ENCODE data around the gene KRTAP5-8. TPM values are rescaled to one million over a fixed set of nuclear protein-coding genes. Genes with fewer than 3 reads are reported as not detected.
"Not testable (repeated sequence)": the region's sequence is repeated elsewhere in the genome, so short reads cannot be mapped to it uniquely, and the experiment has no call there.

KRTAP5-8 gene
- total and polyA plus RNA-seq, 2 experiments from 2014 or later = not detected

DNA sequence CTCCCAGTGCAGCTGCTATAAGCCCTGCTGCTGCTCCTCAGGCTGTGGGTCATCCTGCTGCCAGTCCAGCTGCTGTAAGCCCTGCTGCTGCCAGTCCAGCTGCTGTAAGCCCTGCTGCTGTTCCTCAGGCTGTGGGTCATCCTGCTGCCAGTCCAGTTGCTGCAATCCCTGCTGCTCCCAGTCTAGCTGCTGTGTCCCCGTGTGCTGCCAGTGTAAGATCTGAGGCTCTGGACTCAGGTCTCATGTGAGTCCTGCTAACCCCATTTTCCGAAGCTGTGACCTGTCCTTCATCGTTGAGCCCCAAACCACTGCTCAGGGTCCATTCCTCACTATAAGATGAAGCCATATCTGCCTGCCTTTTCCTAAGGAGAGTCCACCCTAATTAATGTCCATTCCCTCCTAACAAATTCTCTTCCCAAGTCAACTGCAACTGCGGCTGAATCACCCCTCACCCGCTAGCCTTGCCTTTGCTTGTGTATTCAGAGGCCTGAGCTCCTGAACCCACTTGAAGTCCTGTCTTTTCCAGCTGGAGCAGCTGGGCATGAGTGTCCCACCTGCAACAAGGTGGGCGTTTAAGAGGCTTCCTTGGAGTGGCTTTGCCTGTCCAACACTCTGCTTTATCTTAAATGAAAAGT, 10.1 kb upstream of the KRTAP5-8 start:
- no peaks in the 10 kb centered on the region for H3K27me3 ChIP-seq
- DNase-seq (ENCODE audit: low read depth in 1 of 2, low spot score in 1 of 2) = no peak
- H3K9me3 ChIP-seq (ENCODE audit: low read depth) = no peaks in the 10 kb centered on the region
- no peaks in the 10 kb centered on the region for H3K36me3 ChIP-seq
- H3K4me1 ChIP-seq (ENCODE audit: low read depth) = no peaks in the 10 kb centered on the region
- TF ChIP-seq, protein P1, sequence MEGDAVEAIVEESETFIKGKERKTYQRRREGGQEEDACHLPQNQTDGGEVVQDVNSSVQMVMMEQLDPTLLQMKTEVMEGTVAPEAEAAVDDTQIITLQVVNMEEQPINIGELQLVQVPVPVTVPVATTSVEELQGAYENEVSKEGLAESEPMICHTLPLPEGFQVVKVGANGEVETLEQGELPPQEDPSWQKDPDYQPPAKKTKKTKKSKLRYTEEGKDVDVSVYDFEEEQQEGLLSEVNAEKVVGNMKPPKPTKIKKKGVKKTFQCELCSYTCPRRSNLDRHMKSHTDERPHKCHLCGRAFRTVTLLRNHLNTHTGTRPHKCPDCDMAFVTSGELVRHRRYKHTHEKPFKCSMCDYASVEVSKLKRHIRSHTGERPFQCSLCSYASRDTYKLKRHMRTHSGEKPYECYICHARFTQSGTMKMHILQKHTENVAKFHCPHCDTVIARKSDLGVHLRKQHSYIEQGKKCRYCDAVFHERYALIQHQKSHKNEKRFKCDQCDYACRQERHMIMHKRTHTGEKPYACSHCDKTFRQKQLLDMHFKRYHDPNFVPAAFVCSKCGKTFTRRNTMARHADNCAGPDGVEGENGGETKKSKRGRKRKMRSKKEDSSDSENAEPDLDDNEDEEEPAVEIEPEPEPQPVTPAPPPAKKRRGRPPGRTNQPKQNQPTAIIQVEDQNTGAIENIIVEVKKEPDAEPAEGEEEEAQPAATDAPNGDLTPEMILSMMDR (IDR thresholded peaks at IDR 0.05; ENCODE audit: low read depth, low read length) = no peak
- H3K27ac ChIP-seq = no peak overlapping the region
- H3K4me3 ChIP-seq = no peak overlapping the region

DNA sequence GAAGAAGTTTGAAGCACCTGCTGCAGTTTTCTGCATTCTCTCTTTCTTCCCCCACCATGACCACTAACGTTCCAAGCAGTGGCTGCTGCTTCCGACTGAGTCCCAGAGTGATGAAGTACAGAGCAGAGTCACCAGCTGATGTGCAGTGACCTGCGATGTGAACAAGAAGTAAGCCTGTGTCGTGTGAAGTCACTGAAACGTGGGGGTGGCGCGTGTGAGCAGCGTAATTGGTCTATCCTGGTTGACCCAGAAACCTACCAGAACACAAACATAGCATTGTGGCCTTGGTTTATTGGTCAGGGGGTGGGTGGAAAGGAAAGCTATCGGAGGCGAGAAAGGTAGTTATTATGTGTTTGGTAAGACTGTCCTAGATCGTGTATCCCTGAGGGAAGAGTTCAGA, 7.2 kb upstream of the KRTAP5-8 start:
- Histone ChIP-seq H3K4me3 (no peak overlapping the region), H3K27me3 (no peaks in the 10 kb centered on the region), H3K4me1 (ENCODE audit: low read depth) (peaks cover 6% of the 10 kb centered on the region), H3K36me3 (no peaks in the 10 kb centered on the region), H3K9me3 (ENCODE audit: low read depth) (no peaks in the 10 kb centered on the region), H3K27ac (no peak overlapping the region)
- TF ChIP-seq, protein P1 (IDR thresholded peaks at IDR 0.05; ENCODE audit: low read depth, low read length) = no peak
- no peak for DNase-seq (ENCODE audit: low read depth in 1 of 2, low spot score in 1 of 2)

DNA sequence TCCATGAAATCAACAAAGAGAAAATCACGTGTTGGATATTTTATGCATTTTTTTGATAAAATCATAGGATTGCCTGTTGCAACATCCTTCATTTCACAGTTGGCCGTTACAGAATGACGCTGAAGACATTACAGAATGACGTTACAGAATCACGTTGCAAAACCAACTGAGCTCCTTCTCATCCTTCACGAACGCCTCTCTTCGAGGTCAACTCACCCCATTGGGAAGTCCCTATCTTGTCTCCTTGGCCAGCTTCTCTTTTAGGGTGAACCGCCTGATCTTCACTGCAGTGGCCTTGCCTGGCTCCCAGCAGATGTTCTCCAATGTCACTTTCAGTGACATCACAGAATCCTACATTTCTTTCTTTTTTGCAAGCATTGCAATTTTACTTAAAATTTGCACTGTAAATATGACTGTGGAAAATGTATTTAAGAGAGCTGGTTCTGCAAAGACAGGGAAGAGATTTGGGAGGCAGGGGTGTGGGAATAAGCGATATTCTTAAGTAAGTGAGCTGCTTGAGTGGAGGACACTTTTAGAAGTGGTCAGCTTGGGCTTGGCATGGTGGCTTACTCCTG, 5.7 kb upstream of the KRTAP5-8 start:
- no peak for DNase-seq (ENCODE audit: low read depth in 1 of 2, low spot score in 1 of 2)
- H3K27ac ChIP-seq = no peak overlapping the region
- no peak overlapping the region for H3K4me3 ChIP-seq
- TF ChIP-seq, protein P1 (IDR thresholded peaks at IDR 0.05; ENCODE audit: low read depth, low read length) = no peak
- no peaks in the 10 kb centered on the region for H3K9me3 ChIP-seq (ENCODE audit: low read depth)
- no peaks in the 10 kb centered on the region for H3K27me3 ChIP-seq
- no peaks in the 10 kb centered on the region for H3K36me3 ChIP-seq
- peaks cover 6% of the 10 kb centered on the region for H3K4me1 ChIP-seq (ENCODE audit: low read depth)

DNA sequence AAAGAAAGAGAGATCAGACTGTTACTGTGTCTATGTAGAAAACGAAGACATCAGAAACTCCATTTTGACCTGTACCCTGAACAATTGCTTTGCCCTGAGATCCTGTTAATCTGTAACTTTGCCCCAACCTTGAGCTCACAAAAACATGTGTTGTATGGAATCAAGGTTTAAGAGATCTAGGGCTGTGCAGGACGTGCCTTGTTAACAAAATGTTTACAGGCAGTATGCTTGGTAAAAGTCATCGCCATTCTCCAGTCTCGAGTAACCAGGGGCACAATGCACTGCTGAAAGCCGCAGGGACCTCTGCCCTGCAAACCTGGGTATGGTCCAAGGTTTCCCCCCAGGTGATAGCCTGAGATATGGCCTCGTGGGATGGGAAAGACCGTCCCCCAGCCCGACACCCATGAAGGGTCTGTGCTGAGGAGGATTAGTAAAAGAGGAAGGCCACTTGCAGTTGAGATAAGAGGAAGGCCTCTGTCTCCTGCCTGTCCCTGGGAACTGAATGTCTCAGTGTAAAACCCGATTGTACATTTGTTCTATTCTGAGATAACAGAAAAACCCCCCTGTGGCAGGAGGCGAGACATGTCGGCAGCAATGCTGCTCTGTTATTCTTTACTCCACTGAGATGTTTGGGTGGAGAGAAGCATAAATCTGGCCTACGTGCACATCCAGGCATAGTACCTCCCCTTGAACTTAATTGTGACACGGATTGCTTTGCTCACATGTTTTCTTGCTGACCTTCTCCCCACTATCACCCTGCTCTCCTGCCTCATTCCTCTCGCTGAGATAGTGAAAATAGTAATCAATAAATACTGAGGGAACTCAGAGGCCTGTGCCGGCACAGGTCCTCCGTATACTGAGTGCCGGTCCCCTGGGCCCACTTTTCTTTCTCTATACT, 2.9 kb upstream of the KRTAP5-8 start:
- H3K27me3 ChIP-seq; H3K36me3 ChIP-seq; H3K4me1 ChIP-seq (ENCODE audit: low read depth); H3K4me3 ChIP-seq; H3K9me3 ChIP-seq (ENCODE audit: low read depth): not testable (repeated sequence)
- DNase-seq (ENCODE audit: low read depth in 1 of 2, low spot score in 1 of 2) = peak in 1 of 2 donors; percentile 14
- H3K27ac ChIP-seq = peak overlapping the region; percentile 13

DNA sequence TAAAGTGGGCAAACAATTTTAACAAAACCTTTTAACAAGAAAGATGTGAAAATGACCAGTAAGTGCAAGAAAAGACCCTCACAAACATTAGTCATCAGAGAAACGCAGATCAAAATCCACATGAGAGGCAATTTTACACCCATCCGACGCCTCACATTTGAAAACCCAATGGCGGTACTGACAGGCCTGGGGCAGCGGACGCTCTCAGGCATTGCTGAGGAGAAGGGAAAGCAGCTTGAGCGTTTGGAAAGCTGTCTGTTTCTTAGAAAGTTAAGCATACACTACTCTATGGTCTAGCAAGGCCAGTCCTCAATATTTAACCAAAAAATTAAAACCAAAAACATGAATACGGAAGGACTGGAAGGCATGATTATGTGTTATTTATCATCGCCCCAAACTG, 2.0 kb upstream of the KRTAP5-8 start:
- Histone ChIP-seq H3K4me1 (ENCODE audit: low read depth) (peaks cover 6% of the 10 kb centered on the region), H3K27ac (peak overlapping the region; percentile 13), H3K27me3 (no peaks in the 10 kb centered on the region), H3K4me3 (no peak overlapping the region), H3K36me3 (no peaks in the 10 kb centered on the region), H3K9me3 (ENCODE audit: low read depth) (no peaks in the 10 kb centered on the region)
- DNase-seq (ENCODE audit: low read depth in 1 of 2, low spot score in 1 of 2) = no peak
- TF ChIP-seq, protein P1 (IDR thresholded peaks at IDR 0.05; ENCODE audit: low read depth, low read length) = no peak

DNA sequence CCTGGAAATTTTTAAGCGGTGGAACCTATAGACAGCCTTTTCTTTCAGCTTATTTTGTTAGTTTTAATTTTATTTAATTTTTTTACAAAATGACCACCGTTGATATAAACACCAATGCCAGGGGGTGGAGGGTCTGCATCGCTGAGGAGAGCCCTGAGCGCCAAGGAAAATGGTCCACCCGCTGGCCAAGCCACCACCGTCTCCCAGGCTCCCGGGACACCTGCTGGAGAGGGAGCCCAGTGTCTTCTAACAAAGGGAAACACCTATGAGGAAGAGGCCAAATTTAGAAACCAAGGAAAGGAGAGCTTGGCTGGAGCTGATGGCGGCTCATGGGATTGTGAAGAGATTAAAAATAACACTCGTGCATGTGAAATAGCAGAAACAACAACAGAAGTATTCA, 288 bp upstream of the KRTAP5-8 start:
- H3K4me1 ChIP-seq (ENCODE audit: low read depth) = peaks cover 6% of the 10 kb centered on the region
- H3K4me3 ChIP-seq = no peak overlapping the region
- TF ChIP-seq, protein P1 (IDR thresholded peaks at IDR 0.05; ENCODE audit: low read depth, low read length) = no peak
- H3K36me3 ChIP-seq = no peaks in the 10 kb centered on the region
- H3K9me3 ChIP-seq (ENCODE audit: low read depth) = no peaks in the 10 kb centered on the region
- DNase-seq (ENCODE audit: low read depth in 1 of 2, low spot score in 1 of 2) = no peak
- H3K27ac ChIP-seq = no peak overlapping the region
- H3K27me3 ChIP-seq = no peaks in the 10 kb centered on the region
